ENCODE data around the gene CAMK2B. TPM values are rescaled to one million over a fixed set of nuclear protein-coding genes. Genes with fewer than 3 reads are reported as not detected.
A peak's percentile ranks its signal among the peaks of the same experiment; 100 is the strongest.

The CAMK2B gene
- polyA plus RNA-seq, 3 donors, result 0.13 TPM; not detected in 2

GRCh38 chr7:44189286-44189992, 136.0 kb downstream of the CAMK2B start, which contains the start of gene GCK:
Gene GCK, minus strand, starts transcription at chr7:44189439. Its CDS starts 486 bp downstream, at chr7:44188953.
- Histone ChIP-seq H3K27ac (ENCODE audit: low read depth in 1 of 2, low read length in 2 of 2) (no peak within 1 kb of the TSS), H3K36me3 (replicated peaks in 1 of 2; ENCODE audit: control insufficient read depth in 1 of 2, insufficient read depth in 2 of 2, low read length in 2 of 2) (no peaks in the 10 kb centered on the region), H3K4me2 (replicated peaks; ENCODE audit: extremely low read depth, low read length, poor library complexity, severe bottlenecking) (no peak within 1 kb of the TSS), H3K4me3 (replicated peaks in 1 of 3; ENCODE audit: low read depth in 2 of 3, low read length in 3 of 3) (no peak within 1 kb of the TSS), H3K27me3 (ENCODE audit: control insufficient read depth in 2 of 2, insufficient read depth in 2 of 2, low read length in 2 of 2) (no peaks in the 10 kb centered on the region), H3K9ac (ENCODE audit: insufficient read depth, low read length, poor library complexity, severe bottlenecking) (peak within 1 kb of the TSS; percentile 12), H2AFZ (ENCODE audit: insufficient read depth, low read depth, low read length, poor library complexity, severe bottlenecking) (no peak within 1 kb of the TSS), H3K9me3 (replicated peaks in 1 of 2; ENCODE audit: control insufficient read depth in 1 of 2, insufficient read depth in 1 of 2, low read length in 2 of 2) (peaks cover 0 to 2% of the 10 kb centered on the region in 2 donors), H4K20me1 (ENCODE audit: insufficient read depth, low read length) (no peaks in the 10 kb centered on the region), H3K4me1 (ENCODE audit: control insufficient read depth in 1 of 2, insufficient read depth in 2 of 2, low read length in 2 of 2) (no peaks in the 10 kb centered on the region), H3K79me2 (ENCODE audit: insufficient read depth, low read length) (no peaks in the 10 kb centered on the region)
- WGBS (ENCODE audit: insufficient coverage), result 94% methylated on average over 6 of the region's 11 CpGs
- TF ChIP-seq, protein P1, sequence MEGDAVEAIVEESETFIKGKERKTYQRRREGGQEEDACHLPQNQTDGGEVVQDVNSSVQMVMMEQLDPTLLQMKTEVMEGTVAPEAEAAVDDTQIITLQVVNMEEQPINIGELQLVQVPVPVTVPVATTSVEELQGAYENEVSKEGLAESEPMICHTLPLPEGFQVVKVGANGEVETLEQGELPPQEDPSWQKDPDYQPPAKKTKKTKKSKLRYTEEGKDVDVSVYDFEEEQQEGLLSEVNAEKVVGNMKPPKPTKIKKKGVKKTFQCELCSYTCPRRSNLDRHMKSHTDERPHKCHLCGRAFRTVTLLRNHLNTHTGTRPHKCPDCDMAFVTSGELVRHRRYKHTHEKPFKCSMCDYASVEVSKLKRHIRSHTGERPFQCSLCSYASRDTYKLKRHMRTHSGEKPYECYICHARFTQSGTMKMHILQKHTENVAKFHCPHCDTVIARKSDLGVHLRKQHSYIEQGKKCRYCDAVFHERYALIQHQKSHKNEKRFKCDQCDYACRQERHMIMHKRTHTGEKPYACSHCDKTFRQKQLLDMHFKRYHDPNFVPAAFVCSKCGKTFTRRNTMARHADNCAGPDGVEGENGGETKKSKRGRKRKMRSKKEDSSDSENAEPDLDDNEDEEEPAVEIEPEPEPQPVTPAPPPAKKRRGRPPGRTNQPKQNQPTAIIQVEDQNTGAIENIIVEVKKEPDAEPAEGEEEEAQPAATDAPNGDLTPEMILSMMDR (IDR thresholded peaks at IDR 0.05), result no peak
- DNase-seq, result no peak
- Mint-ChIP-seq H3K4me1 (no peaks in the 10 kb centered on the region), H3K27ac (no peak within 1 kb of the TSS), H3K9me3 (peaks cover 0 to 8% (median 6%) of the 10 kb centered on the region in 7 donors), H3K36me3 (no peaks in the 10 kb centered on the region), H3K27me3 (ENCODE audit: low read depth in 3 of 3) (peaks cover 7 to 14% (median 10%) of the 10 kb centered on the region in 3 donors), H3K4me3 (no peak within 1 kb of the TSS)
- intact Hi-C loops (cut with micrococcal nuclease), result no loop called here

GRCh38 chr7:44188480-44189225, 136.7 kb downstream of the CAMK2B start:
- Histone ChIP-seq H3K9me3 (replicated peaks in 1 of 2; ENCODE audit: control insufficient read depth in 1 of 2, insufficient read depth in 1 of 2, low read length in 2 of 2) (no peaks in the 10 kb centered on the region), H3K4me2 (replicated peaks; ENCODE audit: extremely low read depth, low read length, poor library complexity, severe bottlenecking) (no peak overlapping the region), H3K27ac (ENCODE audit: low read depth in 1 of 2, low read length in 2 of 2) (no peak overlapping the region), H4K20me1 (ENCODE audit: insufficient read depth, low read length) (no peaks in the 10 kb centered on the region), H3K36me3 (replicated peaks in 1 of 2; ENCODE audit: control insufficient read depth in 1 of 2, insufficient read depth in 2 of 2, low read length in 2 of 2) (no peaks in the 10 kb centered on the region), H3K4me3 (replicated peaks in 1 of 3; ENCODE audit: low read depth in 2 of 3, low read length in 3 of 3) (no peak overlapping the region), H2AFZ (ENCODE audit: insufficient read depth, low read depth, low read length, poor library complexity, severe bottlenecking) (no peak overlapping the region), H3K27me3 (ENCODE audit: control insufficient read depth in 2 of 2, insufficient read depth in 2 of 2, low read length in 2 of 2) (no peaks in the 10 kb centered on the region), H3K9ac (ENCODE audit: insufficient read depth, low read length, poor library complexity, severe bottlenecking) (peak overlapping the region; percentile 12), H3K79me2 (ENCODE audit: insufficient read depth, low read length) (no peaks in the 10 kb centered on the region), H3K4me1 (ENCODE audit: control insufficient read depth in 1 of 2, insufficient read depth in 2 of 2, low read length in 2 of 2) (no peaks in the 10 kb centered on the region)
- Mint-ChIP-seq H3K4me1 (no peaks in the 10 kb centered on the region), H3K9me3 (peaks cover 0 to 2% (median 0%) of the 10 kb centered on the region in 7 donors), H3K4me3 (no peak overlapping the region), H3K36me3 (no peaks in the 10 kb centered on the region), H3K27me3 (ENCODE audit: low read depth in 3 of 3) (peaks cover 7 to 14% (median 10%) of the 10 kb centered on the region in 3 donors), H3K27ac (no peak overlapping the region)
- intact Hi-C loops (cut with micrococcal nuclease), result no loop called here
- no peak for DNase-seq
- WGBS (ENCODE audit: insufficient coverage), result 94% methylated on average over 7 of the region's 16 CpGs
- TF ChIP-seq, protein P1 (IDR thresholded peaks at IDR 0.05), result no peak

Data from CD14-positive monocyte (primary cell).